GM20000 (cell line): ENCODE measurements around the gene TBC1D4.
A peak's percentile ranks its signal among the peaks of the same experiment; 100 is the strongest.

Experiments used
- DNase-seq: peaks from one replicate; pipeline ENCODE4 v3.0.0; 2012; ENCODE audit warnings: low spot score
- TF ChIP-seq, protein P1 (sequence below): IDR thresholded peaks from 2 replicates; pipeline ENCODE4 v1.5.1; 2012; ENCODE audit warnings: mild to moderate bottlenecking, control low read depth; ENCODE audit errors: extremely low read depth, missing control alignments

The TBC1D4 gene

DNA sequence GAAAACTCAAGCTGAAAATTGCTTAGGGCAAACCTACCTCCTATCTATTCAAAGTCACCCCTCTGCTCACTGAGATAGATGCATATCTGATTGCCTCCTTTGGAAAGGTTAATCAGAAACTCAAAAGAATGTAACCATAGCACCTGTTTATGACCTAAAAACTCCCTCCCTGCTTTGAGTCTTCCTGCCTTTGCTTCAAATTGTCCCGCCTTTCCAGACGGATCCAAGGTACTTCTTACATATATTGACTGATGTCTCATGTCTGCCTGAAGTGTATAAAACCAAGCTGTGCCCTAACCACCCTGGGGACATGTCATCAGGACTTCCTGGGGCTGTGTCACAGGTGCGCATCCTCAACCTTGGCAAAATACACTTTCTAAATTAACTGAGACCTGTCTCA is 118.6 kb downstream of the TBC1D4 start:
- TF ChIP-seq, protein P1, sequence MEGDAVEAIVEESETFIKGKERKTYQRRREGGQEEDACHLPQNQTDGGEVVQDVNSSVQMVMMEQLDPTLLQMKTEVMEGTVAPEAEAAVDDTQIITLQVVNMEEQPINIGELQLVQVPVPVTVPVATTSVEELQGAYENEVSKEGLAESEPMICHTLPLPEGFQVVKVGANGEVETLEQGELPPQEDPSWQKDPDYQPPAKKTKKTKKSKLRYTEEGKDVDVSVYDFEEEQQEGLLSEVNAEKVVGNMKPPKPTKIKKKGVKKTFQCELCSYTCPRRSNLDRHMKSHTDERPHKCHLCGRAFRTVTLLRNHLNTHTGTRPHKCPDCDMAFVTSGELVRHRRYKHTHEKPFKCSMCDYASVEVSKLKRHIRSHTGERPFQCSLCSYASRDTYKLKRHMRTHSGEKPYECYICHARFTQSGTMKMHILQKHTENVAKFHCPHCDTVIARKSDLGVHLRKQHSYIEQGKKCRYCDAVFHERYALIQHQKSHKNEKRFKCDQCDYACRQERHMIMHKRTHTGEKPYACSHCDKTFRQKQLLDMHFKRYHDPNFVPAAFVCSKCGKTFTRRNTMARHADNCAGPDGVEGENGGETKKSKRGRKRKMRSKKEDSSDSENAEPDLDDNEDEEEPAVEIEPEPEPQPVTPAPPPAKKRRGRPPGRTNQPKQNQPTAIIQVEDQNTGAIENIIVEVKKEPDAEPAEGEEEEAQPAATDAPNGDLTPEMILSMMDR: no peak
- no peak for DNase-seq

DNA sequence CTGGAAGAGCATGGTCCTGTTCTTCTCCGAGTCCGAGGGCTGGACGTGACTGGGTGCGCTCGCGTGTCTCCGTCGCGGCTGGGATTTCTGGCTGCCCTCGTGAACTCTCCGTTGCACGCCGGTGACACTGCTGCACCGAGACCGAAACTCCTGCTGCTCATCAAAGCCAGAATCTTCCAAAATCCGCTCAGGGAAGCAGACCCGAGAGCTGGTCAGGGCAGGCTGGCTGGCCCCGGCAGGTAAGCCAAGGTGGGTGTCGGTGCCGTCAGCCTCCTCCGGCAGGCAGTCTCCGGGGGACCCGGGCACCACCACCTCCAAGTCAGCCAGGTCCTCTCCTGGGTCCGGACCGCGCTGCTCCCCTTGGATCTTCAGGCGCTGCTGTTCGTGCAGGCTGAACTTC is 119.9 kb downstream of the TBC1D4 start:
- TF ChIP-seq, protein P1: no peak
- no peak for DNase-seq

DNA sequence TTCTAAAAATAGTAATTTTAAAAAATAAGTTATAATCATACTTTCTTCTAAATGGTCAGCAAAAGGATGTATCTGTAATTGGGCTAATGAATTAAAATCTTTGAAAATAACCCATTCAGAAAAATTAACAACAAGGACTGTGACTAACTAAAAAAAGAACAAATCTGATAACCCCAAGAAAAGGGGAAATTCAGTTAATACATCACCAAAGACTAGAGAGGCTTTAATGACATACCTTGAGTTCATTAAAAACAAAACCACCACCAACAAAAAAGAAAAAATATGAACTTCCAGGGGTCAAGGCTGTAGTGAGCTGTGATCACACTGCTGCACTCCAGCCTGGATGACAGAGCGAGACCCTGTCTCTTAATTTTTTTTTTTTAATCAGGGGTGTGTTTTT is 121.8 kb downstream of the TBC1D4 start:
- TF ChIP-seq, protein P1: no peak
- no peak for DNase-seq

DNA sequence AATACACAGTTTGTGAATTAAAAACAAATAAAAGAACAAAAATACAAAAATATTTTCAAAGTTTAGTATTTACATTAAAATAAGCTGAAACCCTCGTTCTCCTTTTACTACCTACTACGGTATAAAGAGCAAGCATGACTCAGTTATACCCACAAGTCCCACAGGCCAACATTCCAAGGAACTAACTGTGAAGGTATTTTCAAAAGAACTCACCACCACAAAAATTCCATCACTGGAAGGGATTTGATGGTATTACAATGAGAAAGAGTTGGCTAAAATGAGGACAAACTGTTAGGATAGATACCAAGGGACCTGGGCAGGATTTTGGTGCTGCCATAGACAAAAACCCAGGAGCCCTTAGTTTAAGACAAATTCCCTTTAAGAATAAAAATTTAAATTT is 122.7 kb downstream of the TBC1D4 start:
- TF ChIP-seq, protein P1: no peak
- DNase-seq: no peak

DNA sequence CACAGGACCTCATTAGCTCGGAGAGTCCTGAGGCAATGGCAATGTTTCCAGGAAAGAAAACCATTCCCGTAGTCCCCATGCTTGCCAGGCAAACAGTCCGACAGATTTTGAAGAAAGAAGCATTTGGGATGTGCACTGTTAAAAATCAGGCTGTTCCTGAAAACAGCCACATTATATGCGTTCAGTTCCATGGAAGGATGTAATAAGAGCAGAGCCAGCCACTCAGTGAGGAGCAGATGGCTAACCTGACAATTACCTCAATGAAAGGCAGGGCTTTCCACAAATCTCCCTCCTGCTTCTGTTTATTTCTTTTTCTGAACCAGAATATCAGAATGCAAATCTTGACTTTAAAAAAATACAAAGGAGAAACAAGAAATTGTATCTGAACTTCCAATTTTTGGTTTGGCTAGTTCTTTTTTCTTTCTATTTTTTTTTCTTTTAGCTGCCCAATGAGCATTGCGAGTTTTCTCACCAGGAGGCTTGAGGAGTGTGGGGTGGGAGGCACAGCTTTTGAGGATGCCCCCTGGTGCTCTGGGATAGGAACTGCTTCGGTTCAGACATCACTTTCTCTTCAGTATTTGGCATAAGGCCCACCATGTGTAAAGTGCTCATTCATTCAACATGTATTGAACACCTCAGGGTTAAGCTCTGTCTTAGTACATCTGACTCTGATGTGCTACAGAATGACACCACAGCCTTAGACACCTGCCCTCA is 124.2 kb downstream of the TBC1D4 start:
- DNase-seq: peak; percentile 75

DNA sequence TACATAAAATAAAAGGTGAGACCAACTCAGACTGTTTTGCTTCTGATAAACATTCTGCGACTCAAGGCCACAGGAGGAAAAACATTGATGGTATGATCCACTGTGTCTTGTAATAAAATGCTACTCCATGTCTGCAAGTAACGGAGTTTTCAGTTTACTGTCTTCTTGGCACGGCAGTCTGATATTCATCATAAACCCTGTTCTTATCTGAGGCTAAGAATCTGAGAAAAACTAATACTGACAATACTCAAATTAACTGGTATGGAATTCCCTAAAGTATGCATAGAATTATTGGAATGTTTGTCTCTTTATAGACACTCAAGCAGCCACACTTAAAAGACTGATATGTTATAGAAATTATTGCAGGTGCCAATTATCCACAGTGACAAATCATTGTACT is 125.5 kb downstream of the TBC1D4 start:
- TF ChIP-seq, protein P1: no peak
- DNase-seq: no peak

More for the DNA sequence above, 124.2 kb downstream of the TBC1D4 start:
- TF ChIP-seq, protein P1: peak; percentile 60

DNA sequence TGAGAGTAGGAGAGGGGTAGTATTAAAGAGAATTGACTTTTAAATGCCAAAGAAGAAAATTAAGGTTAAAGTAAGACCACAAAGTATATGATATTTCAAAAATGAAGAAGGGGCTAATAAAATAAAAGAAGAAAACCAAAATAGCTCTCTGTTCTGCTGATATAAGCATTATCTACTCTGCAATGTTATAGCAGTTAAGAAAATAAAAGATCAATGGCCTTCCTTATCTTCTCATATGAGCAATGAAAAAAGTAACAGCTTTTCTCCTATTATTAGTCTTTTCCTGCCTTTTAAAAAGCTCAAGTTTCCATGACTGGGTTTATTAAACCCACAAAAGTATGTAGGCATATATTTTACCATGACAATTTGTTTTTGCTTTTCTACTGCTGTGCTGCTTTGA is 126.4 kb downstream of the TBC1D4 start:
- DNase-seq: no peak
- TF ChIP-seq, protein P1: no peak
